Gastroesophageal sphincter (tissue), 4 donors: ENCODE data around the gene LDHA. TPM values are rescaled to one million over a fixed set of nuclear protein-coding genes. Genes with fewer than 3 reads are reported as not detected.

Experiments
- ATAC-seq: fragments of 150-250 bp; one replicate; pipeline ENCODE4 v1.9.1; 2016; ENCODE audit warnings: mild to moderate bottlenecking, moderate library complexity
- H3K27ac ChIP-seq, 4 donors: fragments of 200-600 bp; sonication (generic) in 3 of 4; 1 replicate in 3 of 4; 2 replicates in 1 of 4; pipeline ENCODE4 v1.5.1; 2016 to 2019
- H3K27me3 ChIP-seq: fragments of 200-600 bp; sonication (generic); one replicate; pipeline ENCODE4 v1.5.1; 2019
- H3K36me3 ChIP-seq, 2 donors: fragments of 200-600 bp; sonication (generic); one replicate each; pipeline ENCODE4 v1.5.1; 2019; ENCODE audit warnings: control low read depth in 1 of 2
- H3K4me1 ChIP-seq, 3 donors: fragments of 200-600 bp; sonication (generic); 1 replicate in 2 of 3; 2 replicates in 1 of 3; pipeline ENCODE4 v1.5.1; 2016 to 2019; ENCODE audit warnings: control low read depth in 2 of 3
- H3K4me3 ChIP-seq, 2 donors: fragments of 200-600 bp; sonication (generic); one replicate each; pipeline ENCODE4 v1.5.1; 2019; ENCODE audit warnings: mild to moderate bottlenecking in 1 of 2, moderate library complexity in 1 of 2
- H3K9me3 ChIP-seq, 3 donors: fragments of 200-600 bp; sonication (generic); one replicate each; pipeline ENCODE4 v1.5.1; 2017 to 2019; ENCODE audit warnings: control low read depth in 2 of 3
- CTCF ChIP-seq, 4 experiments: fragments of 200-600 bp in 2 of 4; fragments of 450-650 bp in 2 of 4; sonication (generic) in 1 of 4; IDR thresholded peaks; one replicate each; pipeline ENCODE4 v1.5.1; 2017 to 2019; ENCODE audit warnings: antibody characterized with exemption in 4 of 4, mild to moderate bottlenecking in 2 of 4, moderate library complexity in 2 of 4
- EP300 ChIP-seq: sonication (generic); formaldehyde crosslinking; IDR thresholded peaks from one replicate; pipeline ENCODE4 v1.6.1; 2017; ENCODE audit warnings: antibody characterized with exemption, mild to moderate bottlenecking
- POLR2A ChIP-seq, 2 donors: fragments of 450-650 bp; IDR thresholded peaks; one replicate each; pipeline ENCODE4 v1.6.1; 2017; ENCODE audit warnings: antibody characterized with exemption in 2 of 2, mild to moderate bottlenecking in 2 of 2, moderate library complexity in 1 of 2
- POLR2AphosphoS5 ChIP-seq: sonication (generic); formaldehyde crosslinking; IDR thresholded peaks from one replicate; pipeline ENCODE4 v1.6.1; 2017; ENCODE audit warnings: antibody characterized with exemption
- WGBS, 2 donors: methylation state at CpG; one replicate each; pipeline ENCODE4 v1.1.5; 2018; ENCODE audit warnings: low coverage in 1 of 2; 5-methylcytosine and 5-hydroxymethylcytosine counted together
- total RNA-seq, 4 donors: library from RNA; depleted of rRNA; stranded (reverse); fragments of >200 nt; gene quantifications; one replicate each; pipeline ENCODE4 v1.1.0, GENCODE V29; 2016

The LDHA gene
- total RNA-seq, 4 donors from 2014 or later, result 394 to 614 (median 526) TPM

- Histone ChIP-seq H3K36me3 (peaks cover 2 to 33% of the 10 kb centered on the region in 2 donors), H3K4me1 (no peaks in the 10 kb centered on the region), H3K9me3 (no peaks in the 10 kb centered on the region), H3K4me3 (no peak overlapping the region), H3K27ac (no peak overlapping the region), H3K27me3 (no peaks in the 10 kb centered on the region)
- TF ChIP-seq CTCF (IDR thresholded peaks at IDR 0.05), result no peak
- TF ChIP-seq POLR2A (IDR thresholded peaks at IDR 0.05), result no peak
- TF ChIP-seq EP300, result no peak
- no peak for TF ChIP-seq POLR2AphosphoS5
- WGBS, 2 donors, result 48 to 79% methylated on average over 2 of the region's 2 CpGs
- no peak for ATAC-seq
These were observed 25.0 kb upstream of the LDHA start for GRCh38 chr11:18369398-18369797.

DNA sequence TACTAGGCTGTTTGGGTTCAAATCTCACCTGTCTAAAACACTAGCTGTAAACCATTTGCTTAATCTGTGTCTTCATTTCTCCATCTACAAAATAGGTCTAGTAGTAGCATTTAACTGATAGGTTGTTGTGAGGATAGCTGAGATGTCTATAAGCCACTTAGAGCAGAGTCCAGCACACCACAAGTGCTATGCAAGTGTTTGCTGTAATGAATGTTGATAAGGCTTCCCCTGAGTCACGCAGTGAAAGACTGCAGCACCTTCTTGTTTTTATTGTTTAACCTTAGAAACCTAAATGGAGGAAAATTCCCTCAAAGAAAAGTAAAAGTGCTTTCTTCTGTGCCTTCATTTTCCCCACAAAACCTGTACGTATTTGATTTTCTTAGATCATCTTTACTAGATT, 23.1 kb upstream of the LDHA start:
- 77 to 91% methylated on average over 2 of the region's 2 CpGs for WGBS, 2 donors
- peaks cover 0 to 14% of the 10 kb centered on the region in 2 donors for H3K36me3 ChIP-seq
- no peaks in the 10 kb centered on the region for H3K4me1 ChIP-seq
- H3K27ac ChIP-seq, result no peak overlapping the region
- H3K27me3 ChIP-seq, result no peaks in the 10 kb centered on the region
- no peak overlapping the region for H3K4me3 ChIP-seq
- no peak for TF ChIP-seq POLR2AphosphoS5
- TF ChIP-seq EP300, result no peak
- TF ChIP-seq POLR2A (IDR thresholded peaks at IDR 0.05), result no peak
- TF ChIP-seq CTCF (IDR thresholded peaks at IDR 0.05), result no peak
- no peaks in the 10 kb centered on the region for H3K9me3 ChIP-seq
- no peak for ATAC-seq

DNA sequence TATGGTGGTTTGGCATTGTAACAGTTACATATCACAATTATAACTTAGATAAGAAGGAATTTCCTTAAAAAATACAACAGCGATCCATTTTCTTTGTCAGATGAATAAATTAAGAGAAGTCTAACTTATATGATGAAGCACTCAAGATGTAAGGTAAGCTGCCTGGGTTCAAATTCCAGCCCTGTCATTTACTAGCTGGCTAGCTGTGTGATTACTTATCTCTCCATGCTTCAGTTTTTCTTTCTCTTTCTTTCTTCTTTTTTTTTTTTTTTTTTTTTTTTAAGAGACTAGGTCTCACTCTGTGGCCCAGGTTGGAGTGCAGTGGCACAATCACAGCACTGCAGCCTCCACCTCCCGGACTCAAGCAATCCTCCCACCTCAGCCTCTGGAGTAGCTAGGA, 22.2 kb upstream of the LDHA start:
- Histone ChIP-seq H3K9me3 (no peaks in the 10 kb centered on the region), H3K27me3 (no peaks in the 10 kb centered on the region), H3K4me3 (no peak overlapping the region), H3K27ac (no peak overlapping the region), H3K36me3 (peaks cover 0 to 5% of the 10 kb centered on the region in 2 donors), H3K4me1 (no peaks in the 10 kb centered on the region)
- 93 to 100% methylated on average over 2 of the region's 2 CpGs for WGBS, 2 donors
- ATAC-seq, result no peak
- no peak for TF ChIP-seq POLR2AphosphoS5
- TF ChIP-seq CTCF (IDR thresholded peaks at IDR 0.05), result no peak
- TF ChIP-seq POLR2A (IDR thresholded peaks at IDR 0.05), result no peak
- TF ChIP-seq EP300, result no peak

DNA sequence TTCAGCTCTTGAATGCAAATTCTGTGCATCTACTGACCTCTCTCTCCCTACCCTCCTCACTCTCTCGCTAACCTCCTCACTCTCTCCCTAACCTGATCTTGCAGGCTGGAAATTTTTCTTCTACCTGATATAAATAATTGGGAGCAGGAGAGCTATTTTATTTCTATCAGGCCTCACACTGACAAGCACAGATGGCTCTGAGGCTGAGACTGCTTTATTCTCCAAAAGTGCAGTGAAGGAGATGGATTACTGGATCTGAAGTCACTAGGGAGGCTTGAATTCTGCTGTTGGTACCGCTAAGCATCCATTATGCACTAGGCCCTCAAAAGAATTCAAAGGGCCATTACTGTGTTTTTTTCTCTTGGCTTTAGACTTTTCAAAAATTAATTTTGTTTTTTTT, 19.4 kb upstream of the LDHA start:
- no peak for ATAC-seq

More for the DNA sequence above, 19.4 kb upstream of the LDHA start:
- Histone ChIP-seq H3K27me3 (no peaks in the 10 kb centered on the region), H3K36me3 (no peaks in the 10 kb centered on the region), H3K4me3 (no peak overlapping the region), H3K27ac (no peak overlapping the region), H3K9me3 (no peaks in the 10 kb centered on the region), H3K4me1 (no peaks in the 10 kb centered on the region)
- 64 to 82% methylated on average over 2 of the region's 2 CpGs for WGBS, 2 donors
- TF ChIP-seq POLR2AphosphoS5 (no peak), POLR2A (IDR thresholded peaks at IDR 0.05) (no peak), CTCF (IDR thresholded peaks at IDR 0.05) (no peak), EP300 (no peak)
